Lung (tissue), 12 donors: ENCODE data around the gene ELN. TPM values are rescaled to one million over a fixed set of nuclear protein-coding genes. Genes with fewer than 3 reads are reported as not detected.

Experiments
- ATAC-seq: fragments of 200-7000 bp; cut with Tn5 transposase; one replicate; pipeline ENCODE4 v1.9.1; 2020; ENCODE audit warnings: moderate number of reproducible peaks; ENCODE audit not compliant: insufficient read depth, low FRiP score
- DNase-seq, 3 donors: peaks; one replicate each; pipeline ENCODE4 v3.0.0-alpha.2; 2013 to 2017
- H3K27ac ChIP-seq, 2 donors: one replicate each; pipeline ENCODE4 v1.5.1; 2013; ENCODE audit warnings: mild to moderate bottlenecking in 2 of 2, moderate library complexity in 2 of 2, control low read depth in 1 of 2, inconsistent platforms in 1 of 2, low read depth in 1 of 2, low read length in 1 of 2
- H3K27me3 ChIP-seq, 3 donors: one replicate each; pipeline ENCODE4 v1.5.1; 2013; ENCODE audit warnings: low read length in 2 of 3; ENCODE audit not compliant: control insufficient read depth in 3 of 3, insufficient read depth in 3 of 3
- H3K36me3 ChIP-seq, 4 donors: one replicate each; pipeline ENCODE4 v1.5.1; 2013; ENCODE audit warnings: low read length in 4 of 4, mild to moderate bottlenecking in 1 of 4, moderate library complexity in 1 of 4; ENCODE audit not compliant: control insufficient read depth in 4 of 4, insufficient read depth in 4 of 4
- H3K4me1 ChIP-seq, 5 donors: one replicate each; pipeline ENCODE4 v1.5.1; 2013; ENCODE audit warnings: low read length in 5 of 5, mild to moderate bottlenecking in 2 of 5, moderate library complexity in 1 of 5; ENCODE audit not compliant: control insufficient read depth in 5 of 5, insufficient read depth in 5 of 5
- H3K4me3 ChIP-seq: one replicate; pipeline ENCODE4 v1.5.1; 2013; ENCODE audit warnings: mild to moderate bottlenecking, control low read depth, moderate library complexity
- H3K9ac ChIP-seq, 2 donors: one replicate each; pipeline ENCODE4 v1.5.1; 2013; ENCODE audit warnings: low read length in 2 of 2, control low read depth in 1 of 2; ENCODE audit not compliant: insufficient read depth in 1 of 2
- H3K9me3 ChIP-seq, 4 donors: one replicate each; pipeline ENCODE4 v1.5.1; 2013; ENCODE audit warnings: low read length in 3 of 4, mild to moderate bottlenecking in 1 of 4, moderate library complexity in 1 of 4; ENCODE audit not compliant: control insufficient read depth in 4 of 4, insufficient read depth in 3 of 4
- CTCF ChIP-seq: IDR thresholded peaks from 2 replicates; pipeline ENCODE4 v1.5.1; 2012; ENCODE audit warnings: mild to moderate bottlenecking; ENCODE audit errors: control extremely low read depth, extremely low read depth
- WGBS, 2 donors: extraction: QIAGEN DNeasy Blood & Tissue Kit; methylation state at CpG; one replicate each; pipeline ENCODE4 v1.1.7; 2013; 5-methylcytosine and 5-hydroxymethylcytosine counted together
- polyA plus RNA-seq, 2 donors: library from polyadenylated mRNA; stranded (reverse); fragments of 200-250 nt; gene quantifications; one replicate each; pipeline ENCODE4 v1.2.1, GENCODE V29; 2013
- total RNA-seq, 2 donors: library from RNA; depleted of rRNA in 1 of 2; stranded (reverse); fragments of >200 nt in 1 of 2; gene quantifications; one replicate each; pipeline ENCODE4 v1.2.1, GENCODE V29; 2014 to 2021
- donor health status: control.
- donor health status: control.
- donor health status: Bipolar disorder and iron deficiency.
- donor health status: healthy.
- donor health status: DM: yes; HTN: yes; CAD: no.

ELN gene
- total and polyA plus RNA-seq, 4 donors = 60.4 to 274 (median 125) TPM

- H3K4me1 ChIP-seq = peaks cover 0 to 4% (median 3%) of the 10 kb centered on the region in 5 donors
- H3K36me3 ChIP-seq = peaks cover 0 to 35% (median 15%) of the 10 kb centered on the region in 4 donors
- no peak overlapping the region for H3K27ac ChIP-seq
- no peak for DNase-seq
- H3K9me3 ChIP-seq = no peaks in the 10 kb centered on the region
- H3K4me3 ChIP-seq = no peak overlapping the region
- WGBS, 2 donors = 38 to 69% methylated on average over 1 of the region's 1 CpG
- H3K27me3 ChIP-seq = no peaks in the 10 kb centered on the region
- no peak for ATAC-seq
- no peak for TF ChIP-seq CTCF
- H3K9ac ChIP-seq = no peak overlapping the region
These were observed 30.0 kb downstream of the ELN start for GRCh38 chr7:74057987-74058386.

- DNase-seq (no peak), ATAC-seq (no peak)
- Histone ChIP-seq H3K9ac (no peak overlapping the region), H3K9me3 (no peaks in the 10 kb centered on the region), H3K27me3 (no peaks in the 10 kb centered on the region), H3K36me3 (peaks cover 0 to 32% (median 15%) of the 10 kb centered on the region in 4 donors), H3K27ac (no peak overlapping the region), H3K4me3 (no peak overlapping the region), H3K4me1 (peaks cover 0 to 4% (median 3%) of the 10 kb centered on the region in 5 donors)
- 90 to 94% methylated on average over 7 of the region's 7 CpGs for WGBS, 2 donors
- no peak for TF ChIP-seq CTCF
These were observed 30.5 kb downstream of the ELN start for GRCh38 chr7:74058486-74058885.

- 84 to 93% methylated on average over 2 of the region's 2 CpGs for WGBS, 2 donors
These were observed 31.1 kb downstream of the ELN start for GRCh38 chr7:74059037-74059436.

More at GRCh38 chr7:74059037-74059436, 31.1 kb downstream of the ELN start:
- H3K36me3 ChIP-seq = peaks cover 0 to 35% (median 15%) of the 10 kb centered on the region in 4 donors
- DNase-seq (no peak), ATAC-seq (no peak)
- H3K4me1 ChIP-seq = peaks cover 0 to 4% (median 3%) of the 10 kb centered on the region in 5 donors
- no peaks in the 10 kb centered on the region for H3K9me3 ChIP-seq
- H3K27me3 ChIP-seq = no peaks in the 10 kb centered on the region
- TF ChIP-seq CTCF = no peak
- no peak overlapping the region for H3K27ac ChIP-seq
- H3K9ac ChIP-seq = no peak overlapping the region
- no peak overlapping the region for H3K4me3 ChIP-seq
